Measurements from ENCODE around the gene RBM15B. TPM values are rescaled to one million over a fixed set of nuclear protein-coding genes. Genes with fewer than 3 reads are reported as not detected.

Gene RBM15B
- total and polyA plus RNA-seq, 4 donors = 8.4 to 31.8 (median 17.7) TPM

- Histone ChIP-seq H3K27ac (ENCODE audit: low read depth in 1 of 2, low read length in 1 of 2) (no peak overlapping the region), H3K4me3 (no peak overlapping the region), H3K4me1 (ENCODE audit: control insufficient read depth in 5 of 5, insufficient read depth in 5 of 5, low read length in 5 of 5) (peaks cover 0 to 10% (median 0%) of the 10 kb centered on the region in 5 donors), H3K27me3 (ENCODE audit: control insufficient read depth in 3 of 3, insufficient read depth in 3 of 3, low read length in 2 of 3) (no peaks in the 10 kb centered on the region), H3K9ac (ENCODE audit: insufficient read depth in 1 of 2, low read length in 2 of 2) (no peak overlapping the region), H3K9me3 (ENCODE audit: control insufficient read depth in 4 of 4, insufficient read depth in 3 of 4, low read length in 3 of 4) (no peaks in the 10 kb centered on the region), H3K36me3 (ENCODE audit: control insufficient read depth in 4 of 4, insufficient read depth in 4 of 4, low read length in 4 of 4) (peaks cover 0 to under 1% (median 0%) of the 10 kb centered on the region in 4 donors)
- 28 to 51% methylated on average over 8 of the region's 8 CpGs for WGBS, 2 donors
- no peak for ATAC-seq (ENCODE audit: insufficient read depth, low FRiP score)
- DNase-seq = no peak
- TF ChIP-seq CTCF (IDR thresholded peaks at IDR 0.05; ENCODE audit: control extremely low read depth, extremely low read depth) = no peak
Observed at GRCh38 chr3:51379301-51379700, 11.8 kb upstream of the RBM15B start.

GRCh38 chr3:51379746-51380455, 11.2 kb upstream of the RBM15B start:
- no peak overlapping the region for H3K4me3 ChIP-seq
- no peak overlapping the region for H3K27ac ChIP-seq (ENCODE audit: low read depth in 1 of 2, low read length in 1 of 2)
- no peaks in the 10 kb centered on the region for H3K27me3 ChIP-seq (ENCODE audit: control insufficient read depth in 3 of 3, insufficient read depth in 3 of 3, low read length in 2 of 3)
- peaks cover 0 to 6% (median 0%) of the 10 kb centered on the region in 4 donors for H3K36me3 ChIP-seq (ENCODE audit: control insufficient read depth in 4 of 4, insufficient read depth in 4 of 4, low read length in 4 of 4)
- TF ChIP-seq CTCF (IDR thresholded peaks at IDR 0.05; ENCODE audit: control extremely low read depth, extremely low read depth) = no peak
- ATAC-seq (ENCODE audit: insufficient read depth, low FRiP score) (no peak), DNase-seq (no peak)
- 58 to 74% methylated on average over 8 of the region's 8 CpGs for WGBS, 2 donors
- no peaks in the 10 kb centered on the region for H3K9me3 ChIP-seq (ENCODE audit: control insufficient read depth in 4 of 4, insufficient read depth in 3 of 4, low read length in 3 of 4)
- no peak overlapping the region for H3K9ac ChIP-seq (ENCODE audit: insufficient read depth in 1 of 2, low read length in 2 of 2)
- peaks cover 0 to 10% (median 0%) of the 10 kb centered on the region in 5 donors for H3K4me1 ChIP-seq (ENCODE audit: control insufficient read depth in 5 of 5, insufficient read depth in 5 of 5, low read length in 5 of 5)

- 88 to 94% methylated on average over 15 of the region's 15 CpGs for WGBS, 2 donors
- Histone ChIP-seq H3K36me3 (ENCODE audit: control insufficient read depth in 4 of 4, insufficient read depth in 4 of 4, low read length in 4 of 4) (peaks cover 0 to 8% (median 0%) of the 10 kb centered on the region in 4 donors), H3K9ac (ENCODE audit: insufficient read depth in 1 of 2, low read length in 2 of 2) (no peak overlapping the region), H3K27me3 (ENCODE audit: control insufficient read depth in 3 of 3, insufficient read depth in 3 of 3, low read length in 2 of 3) (no peaks in the 10 kb centered on the region), H3K9me3 (ENCODE audit: control insufficient read depth in 4 of 4, insufficient read depth in 3 of 4, low read length in 3 of 4) (no peaks in the 10 kb centered on the region), H3K4me1 (ENCODE audit: control insufficient read depth in 5 of 5, insufficient read depth in 5 of 5, low read length in 5 of 5) (peaks cover 0 to 11% (median 0%) of the 10 kb centered on the region in 5 donors), H3K4me3 (no peak overlapping the region), H3K27ac (ENCODE audit: low read depth in 1 of 2, low read length in 1 of 2) (no peak overlapping the region)
- ATAC-seq (ENCODE audit: insufficient read depth, low FRiP score) = no peak
- DNase-seq = peak in 1 of 3 donors; percentile 7
- TF ChIP-seq CTCF (IDR thresholded peaks at IDR 0.05; ENCODE audit: control extremely low read depth, extremely low read depth) = no peak
Observed at GRCh38 chr3:51380601-51381332, 10.3 kb upstream of the RBM15B start.
